ACC112 (cell line): Measurements from ENCODE around the gene MFRP.

Experiments used
- H2AFZ ChIP-seq: fragments of 200-600 bp; sonication (generic); one replicate; pipeline ENCODE4 v1.6.0; 2017; ENCODE audit warnings: antibody characterized with exemption, low read length; ENCODE audit not compliant: unreplicated experiment
- H3K27ac ChIP-seq: fragments of 200-600 bp; sonication (generic); 2 replicates; pipeline ENCODE4 v1.5.1; 2014; ENCODE audit warnings: low read depth, mild to moderate bottlenecking, antibody characterized with exemption, low read length, moderate library complexity
- H3K27me3 ChIP-seq: fragments of 200-600 bp; sonication (generic); 2 replicates; pipeline ENCODE4 v1.6.1; 2014; ENCODE audit warnings: mild to moderate bottlenecking, antibody characterized with exemption, low read length, moderate library complexity, mixed read lengths; ENCODE audit not compliant: insufficient read depth
- H3K36me3 ChIP-seq: fragments of 200-600 bp; sonication (generic); 2 replicates; pipeline ENCODE4 v1.6.1; 2016; ENCODE audit warnings: mild to moderate bottlenecking, antibody characterized with exemption, low read length, moderate library complexity, mixed read lengths; ENCODE audit not compliant: insufficient read depth
- H3K4me1 ChIP-seq: fragments of 200-600 bp; sonication (generic); one replicate; pipeline ENCODE4 v1.6.1; 2016; ENCODE audit warnings: low read length, mixed read lengths; ENCODE audit not compliant: insufficient read depth, unreplicated experiment, control insufficient read depth
- H3K4me3 ChIP-seq: fragments of 200-600 bp; sonication (generic); 2 replicates; pipeline ENCODE4 v1.5.1; 2014; ENCODE audit warnings: mild to moderate bottlenecking, low read depth, low read length
- H3K79me2 ChIP-seq: fragments of 200-600 bp; sonication (generic); one replicate; pipeline ENCODE4 v1.6.0; 2016; ENCODE audit warnings: low read length; ENCODE audit not compliant: control insufficient read depth, unreplicated experiment, insufficient read depth

MFRP gene

DNA sequence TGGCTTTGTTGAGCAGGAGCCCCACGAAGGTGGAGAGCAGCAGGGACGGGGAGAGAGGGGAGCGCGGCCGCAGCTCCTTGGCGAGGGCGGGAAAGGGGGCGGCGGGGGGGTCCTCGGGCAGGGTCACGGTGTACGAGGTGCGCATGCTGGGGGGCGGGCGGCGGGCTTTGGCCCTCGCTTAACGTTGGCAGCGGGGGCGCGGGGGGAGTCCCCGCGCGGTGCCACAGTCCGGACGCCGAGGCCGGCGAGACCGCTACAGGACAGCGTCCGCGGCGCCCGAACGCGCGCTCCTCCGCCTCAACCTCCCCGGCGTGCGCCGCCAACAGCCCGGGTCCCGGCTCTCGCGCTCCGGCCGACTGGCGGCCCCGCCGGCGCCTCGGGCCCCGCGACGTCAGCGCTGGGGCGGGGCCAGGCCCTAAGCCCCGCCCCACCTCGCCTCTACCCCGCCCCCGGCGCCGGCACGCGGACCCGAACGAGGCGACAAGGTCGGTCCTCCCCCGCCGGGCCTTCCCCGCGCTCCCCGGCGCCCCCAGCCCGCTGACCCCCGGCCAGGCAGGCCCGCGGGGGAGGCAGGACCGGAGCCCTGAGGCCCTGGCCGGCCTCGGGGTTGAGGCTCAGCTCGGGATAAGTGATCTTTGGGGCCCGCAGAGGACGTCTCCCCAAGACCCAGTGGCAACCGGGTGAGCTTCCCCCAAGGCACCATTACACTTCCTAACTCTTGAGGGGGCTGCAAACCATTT, 17.5 kb upstream of the MFRP start:
- Histone ChIP-seq H3K4me1 (peaks cover 48% of the 10 kb centered on the region), H3K4me3 (peak overlapping the region; percentile 66), H3K79me2 (no peaks in the 10 kb centered on the region), H3K27me3 (peaks cover 27% of the 10 kb centered on the region), H2AFZ (peak overlapping the region; percentile 57), H3K27ac (no peak overlapping the region), H3K36me3 (no peaks in the 10 kb centered on the region)

DNA sequence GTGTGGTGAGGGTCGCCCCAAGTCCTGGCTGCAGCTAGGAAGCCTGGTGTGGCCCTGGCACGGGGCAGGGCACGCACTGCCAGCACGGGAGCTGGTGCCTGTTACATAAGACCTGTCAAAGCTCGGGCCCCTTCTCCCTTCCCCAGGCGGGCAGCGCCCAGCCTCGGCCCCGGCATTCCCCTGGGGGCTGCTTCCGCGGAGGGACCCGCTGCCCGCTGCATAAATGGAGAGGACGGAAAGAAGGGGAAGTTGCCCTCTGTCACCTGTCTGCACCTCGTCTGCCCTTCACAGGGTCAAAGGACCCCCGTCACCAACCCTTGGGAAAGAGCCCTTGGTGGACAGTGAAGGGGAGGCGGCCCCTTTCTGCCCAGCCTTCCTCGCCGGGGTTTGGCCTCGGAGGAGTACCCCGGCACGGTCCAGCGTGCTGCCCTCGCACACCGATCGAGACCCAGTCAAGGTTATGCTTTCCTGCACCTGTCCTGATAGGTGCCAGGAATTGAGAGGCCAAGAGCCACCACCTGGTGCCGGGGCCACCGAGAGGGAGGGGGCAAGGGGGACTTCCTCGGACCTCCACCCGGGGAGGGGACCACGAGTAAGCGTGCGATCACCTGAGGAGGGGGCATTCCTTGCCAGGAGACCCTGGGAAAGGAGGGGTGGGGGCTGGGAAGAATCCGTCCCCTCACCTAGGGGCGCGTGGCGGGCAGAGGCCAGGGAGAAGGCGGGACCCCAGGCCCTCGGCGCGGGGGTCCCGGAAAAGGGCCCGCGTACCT, 16.8 kb upstream of the MFRP start:
- Histone ChIP-seq H3K27ac (no peak overlapping the region), H2AFZ (no peak overlapping the region), H3K4me3 (no peak overlapping the region), H3K79me2 (no peaks in the 10 kb centered on the region), H3K36me3 (no peaks in the 10 kb centered on the region), H3K27me3 (peaks cover 27% of the 10 kb centered on the region), H3K4me1 (peaks cover 41% of the 10 kb centered on the region)

DNA sequence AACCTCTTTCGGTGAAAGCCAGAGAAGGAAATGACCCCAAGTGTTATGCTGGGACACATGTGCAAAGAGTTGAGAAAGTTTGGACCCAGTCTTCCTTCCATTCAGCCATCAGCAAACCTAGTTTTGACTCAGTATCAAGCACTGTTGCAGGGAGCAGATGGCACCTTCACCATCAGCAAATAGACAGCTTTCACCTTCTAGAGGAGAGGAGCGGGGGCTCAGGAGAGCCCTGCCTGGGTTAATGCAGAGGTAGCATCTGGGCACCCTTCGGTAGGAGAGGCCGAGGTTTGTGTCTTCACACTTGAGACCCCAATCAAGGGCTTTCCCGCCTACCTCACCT, 16.2 kb upstream of the MFRP start:
- Histone ChIP-seq H3K4me1 (peaks cover 35% of the 10 kb centered on the region), H3K27ac (no peak overlapping the region), H2AFZ (no peak overlapping the region), H3K36me3 (no peaks in the 10 kb centered on the region), H3K4me3 (no peak overlapping the region), H3K79me2 (no peaks in the 10 kb centered on the region), H3K27me3 (peaks cover 29% of the 10 kb centered on the region)

DNA sequence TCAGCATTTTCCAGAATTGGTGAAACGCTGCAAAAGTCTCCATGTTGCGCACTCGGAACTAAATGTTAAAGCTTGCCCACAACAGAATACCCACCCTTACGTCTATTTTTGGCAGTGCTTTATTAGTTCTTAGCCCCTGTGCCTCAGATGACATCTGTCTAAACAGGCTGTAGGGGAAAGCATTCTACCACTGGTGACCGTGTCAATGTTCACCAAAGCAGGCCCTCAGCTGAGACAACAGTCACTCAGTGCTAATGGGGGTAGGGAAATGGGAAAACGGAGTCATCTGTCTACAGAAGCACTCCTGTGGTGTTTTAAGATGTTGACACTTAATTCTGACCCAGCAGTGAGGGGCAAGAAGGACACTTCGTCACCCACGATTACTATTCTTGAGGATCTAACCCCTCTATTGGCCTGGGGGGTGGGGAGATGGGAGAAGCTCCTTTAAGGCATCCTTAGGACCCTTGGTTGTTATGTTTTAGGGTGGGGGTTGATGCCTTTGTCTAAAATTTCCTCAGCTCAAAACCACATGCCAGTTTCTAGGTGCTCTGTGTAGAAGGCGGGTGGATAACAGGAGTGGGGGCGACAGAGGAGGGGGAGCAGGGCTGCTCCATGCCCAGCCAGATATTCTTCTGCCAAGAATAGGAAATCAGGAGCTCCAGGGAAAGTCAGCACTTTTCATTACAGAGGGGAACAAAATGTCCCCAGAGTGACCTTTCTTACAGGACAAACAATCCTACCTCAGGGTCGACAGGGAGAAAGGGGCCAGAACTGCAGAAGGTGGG, 15.6 kb upstream of the MFRP start:
- no peaks in the 10 kb centered on the region for H3K79me2 ChIP-seq
- peaks cover 31% of the 10 kb centered on the region for H3K27me3 ChIP-seq
- H3K4me1 ChIP-seq, result peaks cover 35% of the 10 kb centered on the region
- H3K4me3 ChIP-seq, result no peak overlapping the region
- H2AFZ ChIP-seq, result no peak overlapping the region
- H3K36me3 ChIP-seq, result no peaks in the 10 kb centered on the region
- no peak overlapping the region for H3K27ac ChIP-seq

DNA sequence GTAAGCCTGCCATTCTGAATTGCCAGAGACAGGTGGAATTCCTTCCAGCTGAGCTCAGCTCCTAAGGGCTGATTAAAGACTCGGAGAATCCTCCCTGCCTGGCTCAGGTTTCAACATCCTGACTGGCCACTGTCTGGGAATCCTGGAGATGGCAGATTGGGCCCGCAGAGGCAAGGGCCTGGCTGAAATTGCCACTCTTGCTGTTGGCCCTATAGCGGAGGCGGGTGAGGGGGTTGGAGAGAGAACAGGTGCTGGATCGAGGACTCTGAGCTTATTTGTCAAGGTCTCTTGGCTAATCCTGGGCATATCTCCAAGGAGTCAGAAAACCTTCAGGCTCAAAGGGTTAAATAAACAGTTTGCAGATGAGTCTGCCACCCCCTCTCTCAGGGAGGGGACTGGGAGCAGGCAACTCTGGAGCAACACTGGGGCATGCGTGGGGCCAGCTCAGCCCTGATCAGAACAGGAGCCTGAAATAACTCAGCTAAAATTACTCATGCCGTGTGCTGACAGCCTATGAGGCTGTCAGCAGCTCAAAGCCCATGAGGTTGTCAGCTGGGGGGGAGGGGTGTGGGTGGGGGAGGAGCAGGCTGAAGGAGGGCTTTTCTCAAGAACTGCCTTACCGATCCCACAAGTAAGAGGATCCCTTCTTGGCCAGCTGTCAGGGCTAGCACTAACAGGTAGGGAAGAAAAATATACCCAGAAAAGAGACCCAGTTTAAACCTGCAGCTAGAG, 14.7 kb upstream of the MFRP start:
- Histone ChIP-seq H3K27ac (no peak overlapping the region; the same call in 1 of the 2 replicates), H3K36me3 (no peaks in the 10 kb centered on the region), H2AFZ (no peak overlapping the region), H3K4me3 (no peak overlapping the region), H3K27me3 (peaks cover 26% of the 10 kb centered on the region), H3K79me2 (no peaks in the 10 kb centered on the region), H3K4me1 (peaks cover 35% of the 10 kb centered on the region)

DNA sequence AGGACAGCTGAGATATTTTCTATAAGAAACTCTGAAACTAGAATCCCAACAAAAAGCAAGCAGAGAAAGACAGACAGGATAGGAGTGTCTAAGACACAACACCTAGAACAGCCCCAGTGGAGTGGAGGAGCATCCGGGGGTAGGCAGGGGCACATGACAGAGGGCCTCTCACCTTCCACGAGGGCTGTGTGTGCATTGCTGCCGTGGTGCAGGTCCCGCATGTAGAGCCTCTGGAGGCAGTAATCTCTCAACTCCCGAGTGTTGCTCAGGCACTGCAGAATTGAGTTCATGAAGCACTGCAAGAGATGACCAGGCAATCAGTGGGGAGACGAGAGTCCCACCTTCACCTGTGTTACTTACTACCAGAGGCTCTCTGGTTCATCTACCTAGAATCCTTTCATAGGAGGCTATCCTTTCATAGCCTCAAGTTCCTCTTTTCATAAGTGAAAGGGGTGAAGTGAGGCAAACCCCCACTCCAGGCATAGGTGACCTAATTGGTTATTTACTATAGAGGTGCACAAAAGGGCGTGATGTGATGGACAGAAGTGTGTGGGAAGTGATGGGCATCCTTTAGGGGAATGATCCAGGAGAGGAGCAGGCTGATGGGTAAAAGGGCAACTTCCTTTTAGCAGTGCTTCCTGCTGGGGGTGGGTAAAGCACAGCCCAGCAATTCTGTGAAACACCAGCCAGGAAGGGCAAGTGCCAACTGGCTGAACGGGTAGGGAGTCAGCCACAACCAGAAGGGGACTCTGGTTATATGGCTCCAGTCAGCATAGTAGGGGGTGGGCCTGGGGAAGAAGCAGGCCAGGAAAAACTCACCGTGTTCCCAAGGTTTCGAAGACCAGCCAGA, 13.1 kb upstream of the MFRP start:
- no peaks in the 10 kb centered on the region for H3K79me2 ChIP-seq
- H2AFZ ChIP-seq, result no peak overlapping the region
- no peak overlapping the region for H3K4me3 ChIP-seq
- no peak overlapping the region for H3K27ac ChIP-seq
- H3K36me3 ChIP-seq, result no peaks in the 10 kb centered on the region
- H3K27me3 ChIP-seq, result peaks cover 20% of the 10 kb centered on the region
- peaks cover 32% of the 10 kb centered on the region for H3K4me1 ChIP-seq

DNA sequence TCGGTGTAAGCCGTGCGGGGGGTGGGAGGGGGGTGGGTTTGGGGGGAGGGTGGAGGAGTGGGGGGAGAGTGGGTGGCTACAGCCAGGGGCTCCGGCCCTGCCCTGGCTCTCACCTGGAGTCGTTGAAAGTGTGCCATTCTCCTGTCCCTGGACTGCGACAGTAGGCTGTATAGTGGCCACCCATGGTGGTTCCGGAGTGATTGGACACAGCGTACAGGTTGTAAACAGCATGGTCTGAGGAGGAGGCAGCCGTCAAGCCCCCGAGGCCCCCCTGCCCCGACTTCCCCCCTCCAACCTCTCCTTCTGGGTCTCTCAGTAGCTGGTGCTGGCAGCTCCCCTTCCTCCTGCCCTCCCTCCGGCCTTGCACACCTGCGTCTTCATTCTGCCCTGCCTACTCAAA, 10.6 kb upstream of the MFRP start:
- H3K4me3 ChIP-seq, result peak overlapping the region; percentile 71
- H3K4me1 ChIP-seq, result peaks cover 20% of the 10 kb centered on the region
- no peak overlapping the region for H2AFZ ChIP-seq
- H3K36me3 ChIP-seq, result no peaks in the 10 kb centered on the region
- H3K27ac ChIP-seq, result no peak overlapping the region
- peaks cover 17% of the 10 kb centered on the region for H3K27me3 ChIP-seq
- H3K79me2 ChIP-seq, result no peaks in the 10 kb centered on the region

DNA sequence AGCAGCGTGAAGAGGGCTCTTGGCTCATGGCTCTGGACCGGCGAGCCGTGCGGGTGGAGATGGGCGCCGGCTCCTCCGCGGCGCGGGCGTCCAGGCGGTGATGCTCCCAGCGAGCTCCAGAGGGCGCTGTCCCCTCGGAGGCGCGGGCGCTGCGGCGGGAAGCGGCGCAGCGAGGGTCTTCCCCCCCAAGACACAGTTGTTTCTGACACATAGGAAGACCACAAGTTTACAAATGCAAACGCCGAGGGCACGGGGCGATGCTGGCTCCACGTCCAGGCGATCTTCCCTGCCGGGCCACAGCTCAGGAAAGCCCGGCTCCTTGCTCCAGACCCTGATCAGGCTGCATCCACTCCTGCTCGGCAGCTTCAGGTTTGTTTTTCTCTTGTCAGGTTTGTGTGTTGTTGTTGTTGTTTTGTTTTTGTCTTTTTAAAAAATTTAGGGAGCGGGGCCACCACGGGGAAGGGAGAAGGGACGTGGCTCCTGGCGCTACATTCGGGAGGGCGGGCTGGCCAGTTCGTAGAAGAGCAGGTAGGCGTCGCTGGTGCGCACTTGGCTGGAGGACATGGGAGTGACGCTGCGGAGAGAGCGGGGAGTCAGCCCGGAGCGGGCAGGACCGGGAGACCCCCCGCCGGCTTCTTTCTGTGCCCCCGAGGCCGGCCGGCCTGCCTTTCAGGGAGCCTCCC, 10.0 kb upstream of the MFRP start:
- Histone ChIP-seq H2AFZ (peak overlapping the region; percentile 71), H3K27ac (no peak overlapping the region), H3K36me3 (no peaks in the 10 kb centered on the region), H3K27me3 (peaks cover 23% of the 10 kb centered on the region), H3K79me2 (no peaks in the 10 kb centered on the region), H3K4me3 (peak overlapping the region; percentile 71), H3K4me1 (peaks cover 14% of the 10 kb centered on the region)

DNA sequence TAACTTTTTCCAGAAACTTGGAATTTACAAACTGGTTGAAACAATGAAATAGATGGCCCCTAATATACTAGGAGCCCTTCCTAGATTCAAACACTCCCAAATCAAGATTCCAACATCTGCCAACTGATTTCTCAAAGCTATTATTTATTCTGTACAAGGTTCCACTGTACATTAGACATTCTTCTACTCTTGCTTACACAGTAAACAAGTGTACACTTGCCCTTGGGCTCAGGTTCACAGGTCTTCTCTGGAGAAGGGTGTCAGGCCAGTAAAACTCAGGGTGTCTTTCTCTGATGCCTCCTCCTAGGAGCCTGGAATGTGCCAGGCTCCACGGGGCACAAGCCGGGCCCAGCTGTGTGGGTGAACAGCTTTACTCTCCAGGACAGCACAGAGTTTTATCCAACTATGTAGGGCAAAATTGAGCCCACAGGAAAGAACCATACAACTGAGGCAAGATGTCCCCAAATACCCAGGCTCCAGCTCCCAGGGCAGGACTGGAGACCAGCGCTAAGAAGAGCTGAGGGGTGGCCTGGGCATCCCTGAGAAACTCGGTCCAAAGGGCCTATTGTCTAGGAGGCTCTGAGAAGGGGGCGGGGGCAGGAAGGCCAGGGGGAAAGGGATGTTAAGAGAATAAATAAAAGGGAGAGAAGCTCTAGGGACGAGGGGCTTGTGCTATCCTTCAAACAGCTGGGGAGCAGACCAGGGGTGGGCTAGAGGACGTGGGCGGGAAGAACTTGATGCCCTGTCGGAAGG, 8.8 kb upstream of the MFRP start:
- peaks cover 5% of the 10 kb centered on the region for H3K4me1 ChIP-seq
- no peak overlapping the region for H3K27ac ChIP-seq
- no peaks in the 10 kb centered on the region for H3K79me2 ChIP-seq
- no peak overlapping the region for H3K4me3 ChIP-seq
- no peak overlapping the region for H2AFZ ChIP-seq
- H3K36me3 ChIP-seq, result no peaks in the 10 kb centered on the region
- H3K27me3 ChIP-seq, result peaks cover 23% of the 10 kb centered on the region
